ENCODE data around the gene KEAP1. TPM values are rescaled to one million over a fixed set of nuclear protein-coding genes. Genes with fewer than 3 reads are reported as not detected.

The KEAP1 gene
- total and polyA plus RNA-seq, 10 of the 15 experiments (the other 5 are each of a cell fraction or from before 2014, with no cell fraction given): 1.4 to 87.7 (median 48.6) TPM

GRCh38 chr19:10478903-10479384 is 24.2 kb downstream of the KEAP1 start (continued):
- peak; percentile 55 for TF ChIP-seq PBX3 (IDR thresholded peaks at IDR 0.05; ENCODE audit: insufficient replicate concordance, low read depth, low read length)
- no peak for TF ChIP-seq CREM (IDR thresholded peaks at IDR 0.05; ENCODE audit: low read depth)
- TF ChIP-seq ELK1 (IDR thresholded peaks at IDR 0.05; ENCODE audit: low read depth, low read length): no peak
- TF ChIP-seq, protein P1, sequence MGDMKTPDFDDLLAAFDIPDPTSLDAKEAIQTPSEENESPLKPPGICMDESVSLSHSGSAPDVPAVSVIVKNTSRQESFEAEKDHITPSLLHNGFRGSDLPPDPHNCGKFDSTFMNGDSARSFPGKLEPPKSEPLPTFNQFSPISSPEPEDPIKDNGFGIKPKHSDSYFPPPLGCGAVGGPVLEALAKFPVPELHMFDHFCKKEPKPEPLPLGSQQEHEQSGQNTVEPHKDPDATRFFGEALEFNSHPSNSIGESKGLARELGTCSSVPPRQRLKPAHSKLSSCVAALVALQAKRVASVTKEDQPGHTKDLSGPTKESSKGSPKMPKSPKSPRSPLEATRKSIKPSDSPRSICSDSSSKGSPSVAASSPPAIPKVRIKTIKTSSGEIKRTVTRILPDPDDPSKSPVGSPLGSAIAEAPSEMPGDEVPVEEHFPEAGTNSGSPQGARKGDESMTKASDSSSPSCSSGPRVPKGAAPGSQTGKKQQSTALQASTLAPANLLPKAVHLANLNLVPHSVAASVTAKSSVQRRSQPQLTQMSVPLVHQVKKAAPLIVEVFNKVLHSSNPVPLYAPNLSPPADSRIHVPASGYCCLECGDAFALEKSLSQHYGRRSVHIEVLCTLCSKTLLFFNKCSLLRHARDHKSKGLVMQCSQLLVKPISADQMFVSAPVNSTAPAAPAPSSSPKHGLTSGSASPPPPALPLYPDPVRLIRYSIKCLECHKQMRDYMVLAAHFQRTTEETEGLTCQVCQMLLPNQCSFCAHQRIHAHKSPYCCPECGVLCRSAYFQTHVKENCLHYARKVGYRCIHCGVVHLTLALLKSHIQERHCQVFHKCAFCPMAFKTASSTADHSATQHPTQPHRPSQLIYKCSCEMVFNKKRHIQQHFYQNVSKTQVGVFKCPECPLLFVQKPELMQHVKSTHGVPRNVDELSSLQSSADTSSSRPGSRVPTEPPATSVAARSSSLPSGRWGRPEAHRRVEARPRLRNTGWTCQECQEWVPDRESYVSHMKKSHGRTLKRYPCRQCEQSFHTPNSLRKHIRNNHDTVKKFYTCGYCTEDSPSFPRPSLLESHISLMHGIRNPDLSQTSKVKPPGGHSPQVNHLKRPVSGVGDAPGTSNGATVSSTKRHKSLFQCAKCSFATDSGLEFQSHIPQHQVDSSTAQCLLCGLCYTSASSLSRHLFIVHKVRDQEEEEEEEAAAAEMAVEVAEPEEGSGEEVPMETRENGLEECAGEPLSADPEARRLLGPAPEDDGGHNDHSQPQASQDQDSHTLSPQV (IDR thresholded peaks at IDR 0.05): no peak
- no peak for TF ChIP-seq SPI1 (IDR thresholded peaks at IDR 0.05; ENCODE audit: borderline replicate concordance, insufficient read depth, low read depth, low read length)
- no peak for TF ChIP-seq SUPT20H (IDR thresholded peaks at IDR 0.05; ENCODE audit: borderline replicate concordance, control insufficient read depth, low read depth, low read length)
- no peak for TF ChIP-seq KDM1A (IDR thresholded peaks at IDR 0.05; ENCODE audit: borderline replicate concordance)
- no peak for TF ChIP-seq KAT2A (conservative IDR thresholded peaks at IDR 0.05; ENCODE audit: control insufficient read depth, low read depth, low read length)
- TF ChIP-seq NFYA (IDR thresholded peaks at IDR 0.05; ENCODE audit: borderline replicate concordance, low read depth, low read length): no peak
- peak; percentile 57; the same call in 1 of the 2 replicates for TF ChIP-seq NFYB (IDR thresholded peaks at IDR 0.05; ENCODE audit: insufficient read depth, low read depth, low read length)
- TF ChIP-seq, protein P2, sequence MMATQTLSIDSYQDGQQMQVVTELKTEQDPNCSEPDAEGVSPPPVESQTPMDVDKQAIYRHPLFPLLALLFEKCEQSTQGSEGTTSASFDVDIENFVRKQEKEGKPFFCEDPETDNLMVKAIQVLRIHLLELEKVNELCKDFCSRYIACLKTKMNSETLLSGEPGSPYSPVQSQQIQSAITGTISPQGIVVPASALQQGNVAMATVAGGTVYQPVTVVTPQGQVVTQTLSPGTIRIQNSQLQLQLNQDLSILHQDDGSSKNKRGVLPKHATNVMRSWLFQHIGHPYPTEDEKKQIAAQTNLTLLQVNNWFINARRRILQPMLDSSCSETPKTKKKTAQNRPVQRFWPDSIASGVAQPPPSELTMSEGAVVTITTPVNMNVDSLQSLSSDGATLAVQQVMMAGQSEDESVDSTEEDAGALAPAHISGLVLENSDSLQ (IDR thresholded peaks at IDR 0.05): peak; percentile 59
- TF ChIP-seq, protein P3, sequence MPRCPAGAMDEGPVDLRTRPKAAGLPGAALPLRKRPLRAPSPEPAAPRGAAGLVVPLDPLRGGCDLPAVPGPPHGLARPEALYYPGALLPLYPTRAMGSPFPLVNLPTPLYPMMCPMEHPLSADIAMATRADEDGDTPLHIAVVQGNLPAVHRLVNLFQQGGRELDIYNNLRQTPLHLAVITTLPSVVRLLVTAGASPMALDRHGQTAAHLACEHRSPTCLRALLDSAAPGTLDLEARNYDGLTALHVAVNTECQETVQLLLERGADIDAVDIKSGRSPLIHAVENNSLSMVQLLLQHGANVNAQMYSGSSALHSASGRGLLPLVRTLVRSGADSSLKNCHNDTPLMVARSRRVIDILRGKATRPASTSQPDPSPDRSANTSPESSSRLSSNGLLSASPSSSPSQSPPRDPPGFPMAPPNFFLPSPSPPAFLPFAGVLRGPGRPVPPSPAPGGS (IDR thresholded peaks at IDR 0.05; ENCODE audit: borderline replicate concordance, insufficient read depth, low read depth, low read length, poor library complexity, severe bottlenecking): no peak
- TF ChIP-seq SP1 (IDR thresholded peaks at IDR 0.05; ENCODE audit: low read depth, low read length): peak; percentile 59
- TF ChIP-seq SMAD1 (IDR thresholded peaks at IDR 0.05; ENCODE audit: low read depth, partially characterized antibody): no peak
- TF ChIP-seq BHLHE40 (IDR thresholded peaks at IDR 0.05; ENCODE audit: borderline replicate concordance in 1 of 2, low read depth in 2 of 2, low read length in 1 of 2): no peak
- TF ChIP-seq IRF5 (IDR thresholded peaks at IDR 0.05; ENCODE audit: borderline replicate concordance): no peak
- TF ChIP-seq JUND (IDR thresholded peaks at IDR 0.05; ENCODE audit: low read depth, low read length): no peak

All from GM12878 (cell line).